C4-2B (cell line): ENCODE results near the gene COMT.

ENCODE experiments used
- H3K27ac ChIP-seq: fragments of 450-650 bp; 2 replicates; pipeline ENCODE4 v1.5.1; 2017
- ZFX ChIP-seq: fragments of 450-650 bp; IDR thresholded peaks from 2 replicates; pipeline ENCODE4 v1.6.1; 2017
- TF ChIP-seq, protein P1 (sequence below): fragments of 450-650 bp; conservative IDR thresholded peaks from 2 replicates; pipeline ENCODE4 v1.5.1; 2017; ENCODE audit warnings: mild to moderate bottlenecking

COMT gene

DNA sequence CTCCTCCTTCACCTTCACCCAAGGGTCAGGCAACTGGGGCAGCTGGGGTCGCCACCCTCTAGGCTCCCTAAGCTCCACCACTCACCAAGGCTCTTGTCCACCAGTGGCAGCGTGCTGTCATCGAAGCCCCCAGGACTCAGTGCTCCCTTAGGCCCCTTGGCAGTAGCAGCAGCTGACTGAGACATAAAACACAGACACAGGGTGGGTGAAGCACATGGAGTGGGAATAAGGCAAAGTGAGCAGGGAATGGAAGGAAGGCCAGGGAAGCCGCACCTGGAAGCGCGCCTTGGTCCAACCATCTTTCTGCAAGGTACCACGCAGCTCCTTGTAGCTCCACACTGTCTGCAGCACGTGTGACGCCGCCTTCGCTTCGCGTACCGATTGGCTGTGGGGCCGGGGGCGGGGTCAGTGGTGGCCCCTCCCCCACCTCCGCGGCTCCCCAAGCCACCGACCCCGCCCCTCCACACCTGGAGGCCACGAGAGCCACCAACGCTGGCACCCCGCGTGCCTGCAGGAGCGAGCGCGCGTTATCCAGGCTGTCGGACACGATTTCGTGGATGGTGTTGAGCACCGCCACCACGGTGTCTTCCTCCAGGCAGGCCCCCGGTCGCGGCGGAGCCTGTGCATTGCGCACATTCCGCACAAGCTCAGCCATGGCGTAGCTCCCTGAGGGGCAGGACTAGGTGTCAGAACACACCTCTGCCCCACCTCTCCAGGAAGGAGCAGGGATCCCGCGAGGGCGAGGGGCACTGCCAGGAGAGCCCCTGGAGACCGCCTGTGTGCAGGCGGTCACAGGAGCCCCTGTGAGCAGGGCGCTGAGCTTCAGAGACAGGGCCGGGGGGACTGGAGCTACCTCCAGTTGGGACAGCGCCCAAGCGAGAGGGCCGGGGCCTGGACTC lies 31.3 kb downstream of the COMT start:
- TF ChIP-seq, protein P1, sequence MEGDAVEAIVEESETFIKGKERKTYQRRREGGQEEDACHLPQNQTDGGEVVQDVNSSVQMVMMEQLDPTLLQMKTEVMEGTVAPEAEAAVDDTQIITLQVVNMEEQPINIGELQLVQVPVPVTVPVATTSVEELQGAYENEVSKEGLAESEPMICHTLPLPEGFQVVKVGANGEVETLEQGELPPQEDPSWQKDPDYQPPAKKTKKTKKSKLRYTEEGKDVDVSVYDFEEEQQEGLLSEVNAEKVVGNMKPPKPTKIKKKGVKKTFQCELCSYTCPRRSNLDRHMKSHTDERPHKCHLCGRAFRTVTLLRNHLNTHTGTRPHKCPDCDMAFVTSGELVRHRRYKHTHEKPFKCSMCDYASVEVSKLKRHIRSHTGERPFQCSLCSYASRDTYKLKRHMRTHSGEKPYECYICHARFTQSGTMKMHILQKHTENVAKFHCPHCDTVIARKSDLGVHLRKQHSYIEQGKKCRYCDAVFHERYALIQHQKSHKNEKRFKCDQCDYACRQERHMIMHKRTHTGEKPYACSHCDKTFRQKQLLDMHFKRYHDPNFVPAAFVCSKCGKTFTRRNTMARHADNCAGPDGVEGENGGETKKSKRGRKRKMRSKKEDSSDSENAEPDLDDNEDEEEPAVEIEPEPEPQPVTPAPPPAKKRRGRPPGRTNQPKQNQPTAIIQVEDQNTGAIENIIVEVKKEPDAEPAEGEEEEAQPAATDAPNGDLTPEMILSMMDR: no peak
- TF ChIP-seq ZFX: no peak
- H3K27ac ChIP-seq: no peak overlapping the region

DNA sequence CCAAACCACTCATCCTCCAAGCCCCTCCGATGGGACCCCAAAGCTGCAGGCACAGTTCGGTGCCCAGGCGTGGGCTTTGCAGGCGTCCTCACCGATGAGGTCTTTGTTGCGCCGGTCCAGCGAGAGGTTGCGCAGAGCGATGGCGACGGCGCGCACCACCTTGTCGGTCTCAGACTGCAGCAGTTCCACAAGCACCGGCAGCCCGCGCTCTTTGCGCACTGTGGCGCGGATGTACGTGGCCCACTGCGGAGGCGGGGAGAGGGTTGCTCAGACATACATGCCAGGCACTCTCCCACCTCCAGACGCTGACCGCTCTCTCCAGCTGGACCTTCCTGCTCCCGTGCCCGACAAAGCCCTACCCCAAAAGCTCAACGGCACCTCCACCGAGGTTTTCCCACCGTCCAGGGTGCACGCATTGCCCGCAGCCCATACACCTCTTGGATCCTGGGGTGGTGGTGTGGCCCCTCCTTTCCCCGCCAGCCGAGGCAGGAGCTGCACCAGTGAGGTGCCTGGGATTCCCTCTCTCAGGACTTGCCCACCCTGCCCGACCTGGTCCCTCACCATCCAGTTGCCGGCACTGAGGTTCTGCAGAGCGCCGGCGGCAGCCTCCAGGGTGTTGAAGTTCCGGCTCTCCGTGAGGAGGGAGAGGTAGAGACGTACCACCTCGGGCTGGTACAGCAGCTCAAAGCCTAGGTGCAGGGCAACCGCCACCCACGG lies 32.1 kb downstream of the COMT start:
- TF ChIP-seq, protein P1: no peak
- no peak overlapping the region for H3K27ac ChIP-seq

DNA sequence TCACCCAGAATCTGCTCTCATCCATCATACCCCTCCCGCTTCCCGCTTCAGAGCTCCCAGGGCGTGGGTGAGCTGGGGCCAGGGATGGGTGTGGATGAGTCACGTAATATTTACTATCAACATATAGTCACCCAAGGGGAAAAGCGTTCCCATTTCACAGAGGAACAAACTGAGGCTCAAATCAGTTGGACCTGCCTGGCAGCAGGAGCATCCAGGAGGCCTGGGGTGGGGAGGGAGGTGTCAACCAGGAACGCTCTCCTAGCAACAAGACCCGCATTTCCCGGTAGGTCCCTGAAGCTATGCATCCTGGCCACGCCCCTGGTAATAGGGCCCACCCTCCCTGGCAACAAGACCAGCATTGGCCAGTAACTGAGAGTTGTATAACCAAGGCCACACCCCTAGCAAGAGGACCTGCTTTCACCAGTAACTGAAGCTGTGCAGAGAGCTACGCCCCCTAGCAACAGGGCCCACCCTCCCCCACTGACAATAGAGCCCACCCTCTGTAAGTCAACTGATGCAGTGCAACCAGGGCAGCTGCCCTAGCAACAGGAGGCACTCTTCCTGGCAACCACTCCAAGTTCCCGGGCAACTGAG lies 32.8 kb downstream of the COMT start:
- no peak overlapping the region for H3K27ac ChIP-seq

DNA sequence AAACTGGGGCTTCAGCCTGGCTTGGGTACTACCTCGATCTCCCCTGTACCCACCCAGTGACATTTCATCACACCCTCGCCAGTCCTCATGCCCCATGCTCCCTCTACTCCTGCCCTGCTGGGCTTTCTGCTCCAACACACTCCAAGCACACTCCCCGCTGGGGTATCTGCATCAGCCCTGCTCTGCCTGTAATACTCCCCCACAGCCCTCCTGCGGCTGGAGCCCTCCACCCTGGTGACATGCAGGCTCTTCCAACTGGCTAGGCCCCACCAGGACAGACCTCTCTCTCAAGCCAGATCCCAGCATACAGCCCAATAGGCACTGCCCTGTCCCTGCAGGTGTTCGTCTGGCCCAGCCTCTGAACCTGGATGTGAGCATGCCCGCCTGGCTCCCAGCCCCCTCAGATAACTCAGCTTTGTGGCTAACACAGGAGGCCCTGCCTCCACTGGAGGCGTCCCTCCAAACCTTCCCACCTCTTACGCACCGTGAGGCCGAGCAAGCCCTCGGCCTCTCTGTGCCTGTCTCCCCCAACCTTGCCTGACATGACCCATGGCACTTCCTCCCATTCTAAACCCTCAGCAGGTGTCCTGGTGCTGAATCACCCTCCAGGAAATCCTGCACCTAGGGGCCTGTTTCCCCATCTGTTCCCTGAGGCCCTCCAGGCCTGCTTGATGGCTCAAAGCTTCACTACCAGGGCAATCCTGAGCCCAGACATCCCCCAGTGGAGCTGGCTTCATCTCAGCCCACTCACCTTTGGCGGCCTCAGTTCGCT lies 33.5 kb downstream of the COMT start:
- TF ChIP-seq ZFX: no peak
- TF ChIP-seq, protein P1: no peak
- H3K27ac ChIP-seq: peak overlapping the region; percentile 2; the same call in 1 of the 2 replicates

More for the DNA sequence above, 32.8 kb downstream of the COMT start:
- TF ChIP-seq, protein P1: no peak
- TF ChIP-seq ZFX: no peak

DNA sequence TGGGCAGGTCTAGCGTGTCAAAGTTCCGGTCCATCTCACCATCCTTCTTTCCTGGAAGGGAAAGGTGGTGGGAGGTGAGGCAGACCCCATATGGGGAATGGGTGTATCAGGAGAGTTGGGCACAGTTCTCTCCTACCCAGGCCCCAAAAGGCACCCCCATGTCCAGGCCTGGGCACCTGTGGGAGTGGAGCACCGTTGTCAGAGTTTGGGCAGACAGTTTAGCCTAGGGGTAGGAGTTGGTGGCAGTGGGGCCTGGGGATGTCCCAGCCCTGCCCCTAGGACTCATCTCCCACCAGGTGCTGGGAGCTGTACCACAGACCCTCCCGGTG lies 34.1 kb downstream of the COMT start:
- TF ChIP-seq, protein P1: no peak
- no peak for TF ChIP-seq ZFX
- H3K27ac ChIP-seq: peak overlapping the region; percentile 2; the same call in 1 of the 2 replicates

DNA sequence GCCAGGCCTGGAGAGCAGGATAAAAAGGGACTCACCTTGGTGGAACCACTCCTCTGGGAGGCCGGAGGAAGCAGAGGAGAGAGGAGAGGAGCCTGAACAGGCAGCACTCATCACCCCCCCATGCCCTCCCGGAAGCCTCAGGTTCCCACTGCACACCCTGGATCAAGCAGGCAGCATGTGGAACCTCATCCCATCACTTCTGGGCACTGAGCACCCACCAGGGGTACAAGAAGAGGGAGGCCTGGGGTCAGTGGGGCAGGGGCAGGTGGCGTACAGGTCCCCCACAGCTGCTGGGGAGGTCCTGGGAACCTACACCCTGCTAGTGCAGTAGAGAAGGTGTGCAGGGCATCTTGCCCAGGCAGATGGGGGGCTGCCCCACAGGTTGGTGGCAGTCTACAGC lies 35.1 kb downstream of the COMT start:
- no peak overlapping the region for H3K27ac ChIP-seq
- TF ChIP-seq ZFX: no peak
- TF ChIP-seq, protein P1: no peak
